ENCODE data around the gene FZD10.

DNA sequence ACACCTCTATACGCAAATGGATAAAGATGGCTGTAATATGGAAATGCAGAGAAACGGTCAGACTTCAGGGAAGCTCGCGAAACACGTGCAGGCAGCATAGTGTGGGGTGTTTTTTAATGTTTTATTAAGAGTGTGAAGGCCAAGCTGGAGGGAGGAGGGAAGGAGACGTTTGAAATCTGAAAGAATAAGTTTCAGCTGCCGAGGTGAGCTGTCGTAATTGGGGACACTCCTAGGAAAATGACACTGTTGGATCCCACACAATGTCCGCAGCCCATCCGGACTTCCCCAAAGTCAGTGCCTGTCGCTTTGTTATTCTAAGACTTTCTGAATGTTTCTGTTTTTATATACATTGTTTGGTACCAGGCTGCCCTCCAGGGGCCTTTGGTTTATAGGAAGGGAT is 8.3 kb downstream of the FZD10 start:
- TF ChIP-seq, protein P1, sequence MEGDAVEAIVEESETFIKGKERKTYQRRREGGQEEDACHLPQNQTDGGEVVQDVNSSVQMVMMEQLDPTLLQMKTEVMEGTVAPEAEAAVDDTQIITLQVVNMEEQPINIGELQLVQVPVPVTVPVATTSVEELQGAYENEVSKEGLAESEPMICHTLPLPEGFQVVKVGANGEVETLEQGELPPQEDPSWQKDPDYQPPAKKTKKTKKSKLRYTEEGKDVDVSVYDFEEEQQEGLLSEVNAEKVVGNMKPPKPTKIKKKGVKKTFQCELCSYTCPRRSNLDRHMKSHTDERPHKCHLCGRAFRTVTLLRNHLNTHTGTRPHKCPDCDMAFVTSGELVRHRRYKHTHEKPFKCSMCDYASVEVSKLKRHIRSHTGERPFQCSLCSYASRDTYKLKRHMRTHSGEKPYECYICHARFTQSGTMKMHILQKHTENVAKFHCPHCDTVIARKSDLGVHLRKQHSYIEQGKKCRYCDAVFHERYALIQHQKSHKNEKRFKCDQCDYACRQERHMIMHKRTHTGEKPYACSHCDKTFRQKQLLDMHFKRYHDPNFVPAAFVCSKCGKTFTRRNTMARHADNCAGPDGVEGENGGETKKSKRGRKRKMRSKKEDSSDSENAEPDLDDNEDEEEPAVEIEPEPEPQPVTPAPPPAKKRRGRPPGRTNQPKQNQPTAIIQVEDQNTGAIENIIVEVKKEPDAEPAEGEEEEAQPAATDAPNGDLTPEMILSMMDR (optimal IDR thresholded peaks at IDR 0.05 in 1 of 3, IDR thresholded peaks at IDR 0.05 in 1 of 3, conservative IDR thresholded peaks at IDR 0.05 in 1 of 3; ENCODE audit: extremely low read depth in 1 of 3, insufficient read depth in 2 of 3, low read length in 3 of 3): no peak
- no peak for TF ChIP-seq EZH2 (IDR thresholded peaks at IDR 0.05; ENCODE audit: low read length)

All from keratinocyte (primary cell).